Erythroblast (primary cell): Measurements from ENCODE around the gene METTL26.

ENCODE experiments used
- GATA1 ChIP-seq: IDR thresholded peaks from 2 replicates; pipeline ENCODE4 v1.6.1; 2011; ENCODE audit warnings: low read depth, mild to moderate bottlenecking, control low read depth, low read length, moderate library complexity
- POLR2A ChIP-seq: IDR thresholded peaks from 2 replicates; pipeline ENCODE4 v1.6.1; 2011; ENCODE audit warnings: mild to moderate bottlenecking, low read length

DNA sequence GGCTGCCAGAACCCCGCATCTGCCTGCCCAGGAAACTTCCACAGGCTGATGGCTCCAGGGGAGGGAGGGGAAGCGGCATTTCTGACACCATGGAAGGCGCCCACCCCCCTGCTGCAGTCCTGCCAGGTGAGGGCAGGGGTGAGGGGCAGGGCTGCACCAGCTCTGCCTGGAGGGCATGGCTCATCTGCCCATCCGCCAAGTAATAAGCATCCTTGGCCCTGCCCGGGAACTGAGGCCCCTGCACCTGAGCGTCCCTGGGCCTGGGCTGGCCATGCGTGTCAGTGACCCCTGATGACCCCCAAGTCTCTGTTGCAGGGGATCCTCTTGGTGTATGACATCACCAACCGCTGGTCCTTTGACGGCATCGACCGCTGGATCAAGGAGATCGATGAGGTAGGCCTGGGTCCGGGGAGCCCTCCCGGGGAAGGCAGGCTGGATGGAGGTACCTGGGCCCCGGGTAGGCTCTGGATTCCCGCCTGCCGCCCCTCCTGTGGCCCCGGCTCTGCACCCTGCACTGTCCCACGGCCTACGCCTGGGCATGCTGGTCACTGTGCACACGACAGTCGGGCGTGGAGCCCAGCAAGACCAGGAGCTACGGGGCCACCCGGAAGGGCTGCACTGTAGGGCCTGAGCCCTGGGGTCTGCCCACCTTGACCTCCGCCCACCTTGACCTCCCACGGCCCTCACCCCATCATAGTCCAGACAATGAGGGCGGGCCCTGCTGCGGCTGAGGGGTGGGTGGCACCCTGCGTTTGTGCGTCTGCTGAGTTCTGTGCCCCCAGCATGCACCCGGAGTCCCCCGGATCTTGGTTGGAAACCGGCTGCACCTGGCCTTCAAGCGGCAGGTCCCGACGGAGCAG lies 10.8 kb downstream of the METTL26 start:
- TF ChIP-seq POLR2A (no peak), GATA1 (no peak)
